Esophagus muscularis mucosa (tissue), 4 donors: ENCODE measurements around the gene GEMIN7. TPM values are rescaled to one million over a fixed set of nuclear protein-coding genes. Genes with fewer than 3 reads are reported as not detected.
"Not testable (repeated sequence)": the region's sequence is repeated elsewhere in the genome, so short reads cannot be mapped to it uniquely, and the experiment has no call there.

Experiments
- DNase-seq: peaks from one replicate; pipeline ENCODE4 v3.0.0-alpha.2; 2017; ENCODE audit errors: extremely low spot score
- H3K27ac ChIP-seq, 4 donors: fragments of 200-600 bp; sonication (generic); replicated peaks in 1 of 4; 1 replicate in 3 of 4; 2 replicates in 1 of 4; pipeline ENCODE4 v1.5.1; 2016 to 2019; ENCODE audit warnings: mild to moderate bottlenecking in 1 of 4
- H3K27me3 ChIP-seq, 4 donors: fragments of 200-600 bp; sonication (generic); one replicate each; pipeline versions ENCODE4 v1.5.1 to v1.6.0; 2016 to 2019
- H3K36me3 ChIP-seq, 4 donors: fragments of 200-600 bp; sonication (generic); one replicate each; pipeline ENCODE4 v1.5.1; 2016 to 2019
- H3K4me1 ChIP-seq, 4 donors: fragments of 200-600 bp; sonication (generic); one replicate each; pipeline ENCODE4 v1.5.1; 2016 to 2019
- H3K4me3 ChIP-seq, 4 donors: fragments of 200-600 bp; sonication (generic); 1 replicate in 2 of 4; 2 replicates in 2 of 4; pipeline ENCODE4 v1.5.1; 2016 to 2019; ENCODE audit warnings: mild to moderate bottlenecking in 4 of 4, moderate library complexity in 1 of 4
- H3K9me3 ChIP-seq, 4 donors: fragments of 200-600 bp; sonication (generic); 1 replicate in 3 of 4; 2 replicates in 1 of 4; pipeline ENCODE4 v1.5.1; 2016 to 2019
- CTCF ChIP-seq, 3 experiments: fragments of 200-600 bp in 2 of 3; fragments of 450-650 bp in 1 of 3; sonication (generic) in 2 of 3; IDR thresholded peaks; one replicate each; pipeline ENCODE4 v1.5.1; 2017 to 2019; ENCODE audit warnings: antibody characterized with exemption in 3 of 3, mild to moderate bottlenecking in 2 of 3, moderate library complexity in 1 of 3
- EP300 ChIP-seq: sonication (generic); formaldehyde crosslinking; IDR thresholded peaks from one replicate; pipeline ENCODE4 v1.6.1; 2017; ENCODE audit warnings: antibody characterized with exemption
- POLR2A ChIP-seq: fragments of 450-650 bp; IDR thresholded peaks from one replicate; pipeline ENCODE4 v1.6.1; 2017; ENCODE audit warnings: antibody characterized with exemption, moderate library complexity, mild to moderate bottlenecking, low read depth
- POLR2AphosphoS5 ChIP-seq, 2 donors: sonication (generic); formaldehyde crosslinking; IDR thresholded peaks; one replicate each; pipeline ENCODE4 v1.6.1; 2017; ENCODE audit warnings: antibody characterized with exemption in 2 of 2
- WGBS: methylation state at CpG from one replicate; pipeline ENCODE4 v1.1.5; 2018; 5-methylcytosine and 5-hydroxymethylcytosine counted together
- intact Hi-C: fragments of 100-400 bp; cut with DNase I; formaldehyde crosslinking; loops from one replicate; pipeline ENCODE4 v1.15.1; 2023
- total RNA-seq, 4 donors: library from RNA; depleted of rRNA; stranded (reverse); fragments of >200 nt; gene quantifications; one replicate each; pipeline versions ENCODE4 v1.1.0 to v1.2.1, GENCODE V29; 2016

The GEMIN7 gene
- total RNA-seq, 4 donors from 2014 or later: 12.3 to 19.1 (median 15.3) TPM

- WGBS: 82% methylated on average over 16 of the region's 16 CpGs
- H3K4me1 ChIP-seq: peaks cover 32 to 58% (median 39%) of the 10 kb centered on the region in 4 donors
- peaks cover 0 to 6% (median 0%) of the 10 kb centered on the region in 4 donors for H3K36me3 ChIP-seq
- TF ChIP-seq EP300 (no peak), CTCF (IDR thresholded peaks at IDR 0.05) (no peak), POLR2A (no peak)
- no peak for DNase-seq
- no peak overlapping the region for H3K4me3 ChIP-seq
- no peaks in the 10 kb centered on the region for H3K9me3 ChIP-seq
- H3K27ac ChIP-seq: no peak overlapping the region
- intact Hi-C loops: no loop called here
- no peaks in the 10 kb centered on the region for H3K27me3 ChIP-seq
These were observed 25.7 kb downstream of the GEMIN7 start for GRCh38 chr19:45104658-45105349.

- H3K4me3 ChIP-seq, DNase-seq, H3K27ac ChIP-seq, H3K9me3 ChIP-seq, H3K27me3 ChIP-seq, H3K36me3 ChIP-seq, intact Hi-C loops: not testable (repeated sequence)
- WGBS: 95% methylated on average over 11 of the region's 11 CpGs
- H3K4me1 ChIP-seq: peaks cover 25 to 43% (median 29%) of the 10 kb centered on the region in 4 donors
These were observed 27.3 kb downstream of the GEMIN7 start for GRCh38 chr19:45106363-45106762.

GRCh38 chr19:45107621-45108150 is 28.6 kb downstream of the GEMIN7 start:
- WGBS: 84% methylated on average over 12 of the region's 12 CpGs
- H3K4me1 ChIP-seq: peaks cover 22 to 30% (median 25%) of the 10 kb centered on the region in 4 donors
- intact Hi-C loops: no loop called here
- H3K4me3 ChIP-seq: no peak overlapping the region
- H3K27ac ChIP-seq: no peak overlapping the region
- TF ChIP-seq POLR2A (no peak), EP300 (no peak), CTCF (IDR thresholded peaks at IDR 0.05) (no peak), POLR2AphosphoS5 (IDR thresholded peaks at IDR 0.05) (no peak)
- H3K27me3 ChIP-seq: no peaks in the 10 kb centered on the region
- no peak for DNase-seq
- no peaks in the 10 kb centered on the region for H3K36me3 ChIP-seq
- no peaks in the 10 kb centered on the region for H3K9me3 ChIP-seq

GRCh38 chr19:45110851-45111266 is 31.8 kb downstream of the GEMIN7 start:
- H3K27me3 ChIP-seq: no peaks in the 10 kb centered on the region
- H3K4me3 ChIP-seq: no peak overlapping the region
- intact Hi-C loops: no loop called here
- H3K4me1 ChIP-seq: peaks cover 0 to 16% (median 4%) of the 10 kb centered on the region in 4 donors
- no peak for DNase-seq
- H3K9me3 ChIP-seq: no peaks in the 10 kb centered on the region
- WGBS: 83% methylated on average over 2 of the region's 5 CpGs
- no peak for TF ChIP-seq POLR2AphosphoS5 (IDR thresholded peaks at IDR 0.05)
- H3K27ac ChIP-seq: no peak overlapping the region
- no peaks in the 10 kb centered on the region for H3K36me3 ChIP-seq

GRCh38 chr19:45112111-45112827 is 33.2 kb downstream of the GEMIN7 start:
- H3K4me1 ChIP-seq: peaks cover 0 to 26% (median 5%) of the 10 kb centered on the region in 4 donors
- no peak overlapping the region for H3K27ac ChIP-seq
- 91% methylated on average over 8 of the region's 11 CpGs for WGBS
- intact Hi-C loops: no loop called here
- H3K4me3 ChIP-seq: no peak overlapping the region
- no peak for DNase-seq
- no peaks in the 10 kb centered on the region for H3K36me3 ChIP-seq
- TF ChIP-seq POLR2A (no peak), POLR2AphosphoS5 (IDR thresholded peaks at IDR 0.05) (no peak), EP300 (no peak), CTCF (IDR thresholded peaks at IDR 0.05) (no peak)
- no peaks in the 10 kb centered on the region for H3K9me3 ChIP-seq
- no peaks in the 10 kb centered on the region for H3K27me3 ChIP-seq
